ENCODE measurements around the gene TAF15.

DNA sequence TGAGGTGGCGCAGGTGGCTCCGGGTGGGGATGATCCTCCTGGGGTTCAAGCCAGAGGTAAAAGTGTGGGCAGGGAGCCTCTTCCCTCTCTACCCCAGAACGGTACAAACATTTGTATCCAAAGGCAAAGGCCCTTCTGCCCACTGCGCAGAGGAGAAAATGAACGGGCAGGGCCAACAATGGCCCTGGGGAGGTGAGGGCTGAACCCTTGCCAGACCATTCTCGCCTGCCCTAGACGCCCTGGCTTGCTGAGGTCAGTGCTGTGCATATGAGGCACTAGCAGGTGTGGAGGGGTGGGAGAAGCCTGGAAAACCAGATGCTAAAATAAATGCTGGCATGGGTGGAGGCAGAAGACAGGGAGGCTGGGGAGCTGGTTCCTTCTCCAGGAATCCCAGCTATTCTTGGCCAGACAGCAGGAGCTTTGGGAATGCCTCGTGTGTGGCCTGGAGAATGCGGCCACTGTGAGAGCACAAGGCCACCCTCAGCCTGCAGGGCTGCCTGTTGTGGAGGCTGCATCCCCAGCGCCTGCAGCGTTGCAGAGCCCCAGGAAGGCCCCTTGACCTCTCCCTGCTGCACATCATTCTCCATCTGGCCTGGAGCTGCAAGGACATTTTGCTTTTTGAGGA, 44.1 kb upstream of the TAF15 start:
- TF ChIP-seq, protein P1, sequence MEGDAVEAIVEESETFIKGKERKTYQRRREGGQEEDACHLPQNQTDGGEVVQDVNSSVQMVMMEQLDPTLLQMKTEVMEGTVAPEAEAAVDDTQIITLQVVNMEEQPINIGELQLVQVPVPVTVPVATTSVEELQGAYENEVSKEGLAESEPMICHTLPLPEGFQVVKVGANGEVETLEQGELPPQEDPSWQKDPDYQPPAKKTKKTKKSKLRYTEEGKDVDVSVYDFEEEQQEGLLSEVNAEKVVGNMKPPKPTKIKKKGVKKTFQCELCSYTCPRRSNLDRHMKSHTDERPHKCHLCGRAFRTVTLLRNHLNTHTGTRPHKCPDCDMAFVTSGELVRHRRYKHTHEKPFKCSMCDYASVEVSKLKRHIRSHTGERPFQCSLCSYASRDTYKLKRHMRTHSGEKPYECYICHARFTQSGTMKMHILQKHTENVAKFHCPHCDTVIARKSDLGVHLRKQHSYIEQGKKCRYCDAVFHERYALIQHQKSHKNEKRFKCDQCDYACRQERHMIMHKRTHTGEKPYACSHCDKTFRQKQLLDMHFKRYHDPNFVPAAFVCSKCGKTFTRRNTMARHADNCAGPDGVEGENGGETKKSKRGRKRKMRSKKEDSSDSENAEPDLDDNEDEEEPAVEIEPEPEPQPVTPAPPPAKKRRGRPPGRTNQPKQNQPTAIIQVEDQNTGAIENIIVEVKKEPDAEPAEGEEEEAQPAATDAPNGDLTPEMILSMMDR (IDR thresholded peaks at IDR 0.05 in 4 of 5, conservative IDR thresholded peaks at IDR 0.05 in 1 of 5), result no peak
- TF ChIP-seq POLR2A (IDR thresholded peaks at IDR 0.05), result no peak

Data from gastrocnemius medialis (tissue), 4 donors.